CD14-positive monocyte (primary cell): ENCODE measurements around the gene CCDC182. TPM values are rescaled to one million over a fixed set of nuclear protein-coding genes. Genes with fewer than 3 reads are reported as not detected.

Experiments used
- DNase-seq, 3 donors: peaks; one replicate each; pipeline ENCODE4 v3.0.0-alpha.2; 2011 to 2022
- H2AFZ ChIP-seq: 2 replicates; pipeline ENCODE4 v1.6.0; 2012; ENCODE audit warnings: mild to moderate bottlenecking, low read depth, low read length, inconsistent platforms; ENCODE audit not compliant: insufficient read depth, poor library complexity, severe bottlenecking
- H3K27ac ChIP-seq, 2 donors: 1 replicate in 1 of 2; 2 replicates in 1 of 2; pipeline ENCODE4 v1.5.1; 2012 to 2013; ENCODE audit warnings: low read length in 2 of 2, control low read depth in 1 of 2, inconsistent platforms in 1 of 2, low read depth in 1 of 2, mild to moderate bottlenecking in 1 of 2
- H3K27me3 ChIP-seq, 2 donors: one replicate each; pipeline versions ENCODE4 v1.6.0 to v1.6.1; 2011 to 2013; ENCODE audit warnings: low read length in 2 of 2; ENCODE audit not compliant: control insufficient read depth in 2 of 2, insufficient read depth in 2 of 2
- H3K36me3 ChIP-seq, 2 donors: replicated peaks in 1 of 2; 1 replicate in 1 of 2; 2 replicates in 1 of 2; pipeline versions ENCODE4 v1.5.1 to v1.6.1; 2012 to 2013; ENCODE audit warnings: low read length in 2 of 2, control low read depth in 1 of 2, inconsistent platforms in 1 of 2, mild to moderate bottlenecking in 1 of 2; ENCODE audit not compliant: insufficient read depth in 2 of 2, control insufficient read depth in 1 of 2
- H3K4me1 ChIP-seq, 2 donors: 1 replicate in 1 of 2; 2 replicates in 1 of 2; pipeline versions ENCODE4 v1.5.1 to v1.6.1; 2012 to 2013; ENCODE audit warnings: low read length in 2 of 2, control low read depth in 1 of 2, inconsistent platforms in 1 of 2, mild to moderate bottlenecking in 1 of 2, moderate library complexity in 1 of 2; ENCODE audit not compliant: insufficient read depth in 2 of 2, control insufficient read depth in 1 of 2
- H3K4me2 ChIP-seq: replicated peaks from 2 replicates; pipeline ENCODE3; 2012; ENCODE audit warnings: low read length, moderate library complexity, mild to moderate bottlenecking; ENCODE audit not compliant: poor library complexity, severe bottlenecking; ENCODE audit errors: extremely low read depth
- H3K4me3 ChIP-seq, 3 experiments: fragments of 200-600 bp in 1 of 3; sonication (generic) in 1 of 3; replicated peaks in 1 of 3; 1 replicate in 2 of 3; 2 replicates in 1 of 3; pipeline ENCODE4 v1.5.1; 2011 to 2013; ENCODE audit warnings: low read length in 3 of 3, mild to moderate bottlenecking in 3 of 3, control low read depth in 2 of 3, low read depth in 2 of 3, inconsistent platforms in 1 of 3, moderate library complexity in 1 of 3
- H3K79me2 ChIP-seq: 2 replicates; pipeline ENCODE4 v1.6.0; 2012; ENCODE audit warnings: mild to moderate bottlenecking, control low read depth, inconsistent platforms, low read length, moderate library complexity; ENCODE audit not compliant: insufficient read depth
- H3K9ac ChIP-seq: 2 replicates; pipeline ENCODE4 v1.6.0; 2017; ENCODE audit warnings: low read length, mild to moderate bottlenecking; ENCODE audit not compliant: insufficient read depth, poor library complexity, severe bottlenecking
- H3K9me3 ChIP-seq, 2 donors: replicated peaks in 1 of 2; 1 replicate in 1 of 2; 2 replicates in 1 of 2; pipeline versions ENCODE4 v1.5.1 to v1.6.1; 2012 to 2013; ENCODE audit warnings: low read length in 2 of 2, control low read depth in 1 of 2; ENCODE audit not compliant: control insufficient read depth in 1 of 2, insufficient read depth in 1 of 2
- H4K20me1 ChIP-seq: 2 replicates; pipeline ENCODE4 v1.6.0; 2012; ENCODE audit warnings: mild to moderate bottlenecking, low read length, control low read depth, moderate library complexity; ENCODE audit not compliant: insufficient read depth
- H3K27ac Mint-ChIP-seq, 7 donors: one replicate each; pipeline ENCODE4 v1.8.0; 2020; ENCODE audit warnings: mild to moderate bottlenecking in 7 of 7, mixed read lengths in 7 of 7, moderate library complexity in 6 of 7, inconsistent platforms in 2 of 7
- H3K27me3 Mint-ChIP-seq, 3 donors: one replicate each; pipeline ENCODE4 v1.8.0; 2021 to 2022; ENCODE audit warnings: low read depth in 3 of 3, mild to moderate bottlenecking in 3 of 3, mixed read lengths in 3 of 3, moderate library complexity in 3 of 3, inconsistent platforms in 1 of 3
- H3K36me3 Mint-ChIP-seq, 2 donors: one replicate each; pipeline ENCODE4 v1.8.0; 2020; ENCODE audit warnings: mixed read lengths in 2 of 2, inconsistent platforms in 1 of 2, mild to moderate bottlenecking in 1 of 2
- H3K4me1 Mint-ChIP-seq: one replicate; pipeline ENCODE4 v1.8.0; 2020; ENCODE audit warnings: mild to moderate bottlenecking, mixed read lengths
- H3K4me3 Mint-ChIP-seq, 2 donors: one replicate each; pipeline ENCODE4 v1.8.0; 2020; ENCODE audit warnings: mild to moderate bottlenecking in 2 of 2, mixed read lengths in 2 of 2, moderate library complexity in 1 of 2
- H3K9me3 Mint-ChIP-seq, 7 donors: one replicate each; pipeline ENCODE4 v1.8.0; 2020 to 2022; ENCODE audit warnings: mixed read lengths in 7 of 7, mild to moderate bottlenecking in 6 of 7, moderate library complexity in 6 of 7, inconsistent platforms in 2 of 7
- CTCF ChIP-seq: fragments of 200-600 bp; IDR thresholded peaks from one replicate; pipeline ENCODE4 v1.8.0; 2022; ENCODE audit warnings: antibody characterized with exemption, mild to moderate bottlenecking
- WGBS: methylation state at CpG from one replicate; pipeline ENCODE4 v1.1.5; 2013; ENCODE audit warnings: missing lambda C conversion rate; ENCODE audit not compliant: insufficient coverage; 5-methylcytosine and 5-hydroxymethylcytosine counted together
- intact Hi-C, 2 donors: fragments of 100-400 bp; cut with micrococcal nuclease; formaldehyde crosslinking; loops; one replicate each; pipeline versions ENCODE4 v1.15.0 to v1.15.1; 2023
- polyA plus RNA-seq, 3 donors: library from polyadenylated mRNA; depleted of rRNA in 1 of 3; unstranded in 2 of 3; stranded (reverse) in 1 of 3; fragments of 300-500 nt in 2 of 3; fragments of >200 nt in 1 of 3; fragmentation: Illumina TruSeq in 2 of 3; gene quantifications; 1 replicate in 2 of 3; 2 replicates in 1 of 3; pipeline ENCODE4 v1.2.3, GENCODE V29; 2012 to 2021

Gene CCDC182
- polyA plus RNA-seq, 3 donors = not detected

DNA sequence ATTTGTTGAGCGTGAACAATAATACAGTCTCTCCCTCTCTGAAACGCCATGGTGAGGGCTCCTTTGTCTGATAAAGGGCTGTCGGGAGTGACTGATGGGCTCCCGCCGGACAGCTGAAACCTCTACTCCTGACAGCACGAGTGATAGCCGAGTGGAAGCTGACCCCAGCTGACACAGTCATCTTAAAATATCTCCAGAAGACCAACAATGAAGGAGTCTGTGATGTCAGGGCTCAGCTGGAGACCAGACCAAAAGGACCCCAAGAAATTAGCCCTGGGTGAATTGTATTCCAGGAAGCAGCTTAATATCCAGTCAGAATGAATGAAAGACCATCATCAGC lies 22.4 kb downstream of the CCDC182 start:
- Histone ChIP-seq H4K20me1 (no peaks in the 10 kb centered on the region), H3K9ac (no peak overlapping the region), H3K4me3 (no peak overlapping the region), H2AFZ (no peak overlapping the region), H3K4me2 (no peak overlapping the region), H3K9me3 (no peaks in the 10 kb centered on the region), H3K79me2 (no peaks in the 10 kb centered on the region), H3K4me1 (peaks cover 7 to 10% of the 10 kb centered on the region in 2 donors), H3K27ac (no peak overlapping the region), H3K36me3 (no peaks in the 10 kb centered on the region), H3K27me3 (no peaks in the 10 kb centered on the region)
- peaks cover 0 to 3% (median 2%) of the 10 kb centered on the region in 3 donors for H3K27me3 Mint-ChIP-seq
- peaks cover 20% of the 10 kb centered on the region for H3K4me1 Mint-ChIP-seq
- WGBS = 100% methylated on average over 4 of the region's 7 CpGs
- H3K9me3 Mint-ChIP-seq = no peaks in the 10 kb centered on the region
- H3K4me3 Mint-ChIP-seq = no peak overlapping the region
- H3K36me3 Mint-ChIP-seq = no peaks in the 10 kb centered on the region
- TF ChIP-seq CTCF = no peak
- intact Hi-C loops = no loop called here
- DNase-seq = no peak
- H3K27ac Mint-ChIP-seq = no peak overlapping the region

- no peaks in the 10 kb centered on the region for H3K36me3 Mint-ChIP-seq
- no peak overlapping the region for H3K4me2 ChIP-seq
- H3K27ac Mint-ChIP-seq = peak overlapping the region in 1 of 7 donors; percentile 54
- no peaks in the 10 kb centered on the region for H3K27me3 ChIP-seq
- no peaks in the 10 kb centered on the region for H3K9me3 Mint-ChIP-seq
- no peak overlapping the region for H3K4me3 Mint-ChIP-seq
- H3K27ac ChIP-seq = no peak overlapping the region
- H3K79me2 ChIP-seq = no peaks in the 10 kb centered on the region
- H3K36me3 ChIP-seq = no peaks in the 10 kb centered on the region
- H3K9ac ChIP-seq = no peak overlapping the region
- H3K27me3 Mint-ChIP-seq = peaks cover 0 to 5% (median 2%) of the 10 kb centered on the region in 3 donors
- no peak for DNase-seq
- peaks cover 7 to 10% of the 10 kb centered on the region in 2 donors for H3K4me1 ChIP-seq
- H3K4me1 Mint-ChIP-seq = peaks cover 20% of the 10 kb centered on the region
- H3K4me3 ChIP-seq = no peak overlapping the region
- WGBS = 100% methylated on average over 2 of the region's 3 CpGs
- no peak overlapping the region for H2AFZ ChIP-seq
- no peaks in the 10 kb centered on the region for H3K9me3 ChIP-seq
- TF ChIP-seq CTCF = no peak
- intact Hi-C loops = no loop called here
- no peaks in the 10 kb centered on the region for H4K20me1 ChIP-seq
Observed at GRCh38 chr17:57721967-57722703, 23.0 kb downstream of the CCDC182 start.
